Endothelial cell (in vitro differentiated cells): ENCODE measurements around the gene TMEM185B. TPM values are rescaled to one million over a fixed set of nuclear protein-coding genes. Genes with fewer than 3 reads are reported as not detected.

Experiments
- DNase-seq: peaks from one replicate; pipeline ENCODE4 v3.0.0; 2021; ENCODE audit warnings: low spot score
- H3K27ac Mint-ChIP-seq: one replicate; pipeline ENCODE4 v1.8.0; 2021; ENCODE audit warnings: mixed read lengths, inconsistent platforms; ENCODE audit not compliant: unreplicated experiment
- H3K27me3 Mint-ChIP-seq: one replicate; pipeline ENCODE4 v1.8.0; 2021; ENCODE audit warnings: mild to moderate bottlenecking, moderate library complexity, mixed read lengths, inconsistent platforms; ENCODE audit not compliant: unreplicated experiment
- H3K36me3 Mint-ChIP-seq: one replicate; pipeline ENCODE4 v1.8.0; 2021; ENCODE audit warnings: mild to moderate bottlenecking, low read depth, mixed read lengths, inconsistent platforms; ENCODE audit not compliant: unreplicated experiment
- H3K4me1 Mint-ChIP-seq: one replicate; pipeline ENCODE4 v1.8.0; 2021; ENCODE audit warnings: mild to moderate bottlenecking, mixed read lengths, inconsistent platforms; ENCODE audit not compliant: unreplicated experiment
- H3K4me3 Mint-ChIP-seq: one replicate; pipeline ENCODE4 v1.8.0; 2021; ENCODE audit warnings: mild to moderate bottlenecking, mixed read lengths, inconsistent platforms; ENCODE audit not compliant: unreplicated experiment
- H3K9me3 Mint-ChIP-seq: one replicate; pipeline ENCODE4 v1.8.0; 2021; ENCODE audit warnings: mixed read lengths, inconsistent platforms; ENCODE audit not compliant: unreplicated experiment
- CTCF ChIP-seq: fragments of 200-600 bp; sonication (generic); IDR thresholded peaks from one replicate; pipeline ENCODE4 v1.5.0; 2021; ENCODE audit warnings: antibody characterized with exemption; ENCODE audit not compliant: unreplicated experiment
- total RNA-seq: library from RNA; stranded (reverse); fragmentation: NEBNext Ultra II Directional; extraction: Animal tissue kit (Norgen Biotek cat#: 25700); gene quantifications from one replicate; pipeline ENCODE4 v1.2.1, GENCODE V29; 2021; ENCODE audit not compliant: unreplicated experiment

TMEM185B gene
- total RNA-seq, 1 donor from 2014 or later = 38.4 TPM

GRCh38 chr2:120192280-120192679 lies 30.9 kb downstream of the TMEM185B start:
- TF ChIP-seq CTCF = no peak
- H3K36me3 Mint-ChIP-seq = no peaks in the 10 kb centered on the region
- no peaks in the 10 kb centered on the region for H3K9me3 Mint-ChIP-seq
- H3K4me1 Mint-ChIP-seq = no peaks in the 10 kb centered on the region
- H3K4me3 Mint-ChIP-seq = no peak overlapping the region
- DNase-seq = no peak
- no peaks in the 10 kb centered on the region for H3K27me3 Mint-ChIP-seq
- no peak overlapping the region for H3K27ac Mint-ChIP-seq

GRCh38 chr2:120189189-120189588 lies 34.0 kb downstream of the TMEM185B start:
- TF ChIP-seq CTCF = no peak
- H3K4me3 Mint-ChIP-seq = no peak overlapping the region
- H3K27ac Mint-ChIP-seq = no peak overlapping the region
- H3K4me1 Mint-ChIP-seq = peaks cover 3% of the 10 kb centered on the region
- no peaks in the 10 kb centered on the region for H3K27me3 Mint-ChIP-seq
- no peak for DNase-seq
- H3K9me3 Mint-ChIP-seq = peaks cover 5% of the 10 kb centered on the region
- peaks cover 9% of the 10 kb centered on the region for H3K36me3 Mint-ChIP-seq

GRCh38 chr2:120182019-120182560 lies 41.1 kb downstream of the TMEM185B start:
- no peak overlapping the region for H3K27ac Mint-ChIP-seq
- peaks cover 15% of the 10 kb centered on the region for H3K4me1 Mint-ChIP-seq
- no peak for DNase-seq
- H3K9me3 Mint-ChIP-seq = peaks cover 5% of the 10 kb centered on the region
- H3K4me3 Mint-ChIP-seq = no peak overlapping the region
- peaks cover 30% of the 10 kb centered on the region for H3K36me3 Mint-ChIP-seq
- TF ChIP-seq CTCF = no peak
- H3K27me3 Mint-ChIP-seq = peaks cover 2% of the 10 kb centered on the region

- Mint-ChIP-seq H3K4me1 (peaks cover 12% of the 10 kb centered on the region), H3K4me3 (no peak overlapping the region), H3K36me3 (peaks cover 25% of the 10 kb centered on the region), H3K9me3 (no peaks in the 10 kb centered on the region), H3K27ac (no peak overlapping the region), H3K27me3 (peaks cover 5% of the 10 kb centered on the region)
- DNase-seq = no peak
- no peak for TF ChIP-seq CTCF
Measured at GRCh38 chr2:120180066-120180465, 43.1 kb downstream of the TMEM185B start.

- Mint-ChIP-seq H3K36me3 (peaks cover 25% of the 10 kb centered on the region), H3K27ac (no peak overlapping the region), H3K27me3 (peaks cover 5% of the 10 kb centered on the region), H3K4me1 (peaks cover 12% of the 10 kb centered on the region), H3K9me3 (no peaks in the 10 kb centered on the region), H3K4me3 (no peak overlapping the region)
- DNase-seq = no peak
- TF ChIP-seq CTCF = no peak
Measured at GRCh38 chr2:120179396-120179795, 43.8 kb downstream of the TMEM185B start.
